HCT116 (cell line): ENCODE measurements around the gene ADH6. TPM values are rescaled to one million over a fixed set of nuclear protein-coding genes. Genes with fewer than 3 reads are reported as not detected.

Source experiments
- ATAC-seq: fragments of 200-7000 bp; cut with Tn5 transposase; 2 replicates; pipeline ENCODE4 v1.9.1; 2020; ENCODE audit warnings: mild to moderate bottlenecking, moderate library complexity
- BruUV-seq: library from RNA; stranded (reverse); fragments of 400-500 nt; replicated peaks from 2 replicates; lab custom pipeline; 2021; lab: Mats Ljungman, UMichigan
- CTCF ChIA-PET: fragments of 300-600 bp; sonication (Branson Sonifier 250); formaldehyde crosslinking; loops from one replicate; lab custom pipeline; 2021; ENCODE audit warnings: antibody characterized with exemption; lab: Charles Lee
- POLR2A ChIA-PET: fragments of 300-600, 350-600 bp; sonication (Branson Sonifier 250); formaldehyde crosslinking; loops from one replicate; lab custom pipeline; 2021; ENCODE audit warnings: antibody characterized with exemption; lab: Charles Lee
- RAD21 ChIA-PET, 2 experiments: fragments of 300-600 bp; sonication (Branson Sonifier 250); formaldehyde crosslinking; loops; one replicate each; lab custom pipeline; 2023; ENCODE audit warnings: low total read pairs in 2 of 2; ENCODE audit not compliant: uncharacterized antibody in 2 of 2, unreplicated experiment in 2 of 2, low non-redundant PET in 1 of 2; lab: Charles Lee
- DNase-seq: peaks from one replicate; pipeline ENCODE4 v3.0.0-alpha.2; 2010; ENCODE audit warnings: low read depth, low spot score
- H2AFZ ChIP-seq: fragments of 200-600 bp; shearing (Covaris generic), sonication (generic); 2 replicates; pipeline ENCODE4 v1.6.1; 2017; ENCODE audit warnings: low read depth, mixed run types, mixed read lengths, antibody characterized with exemption, low read length; ENCODE audit not compliant: poor library complexity, severe bottlenecking
- H3K27ac ChIP-seq: 2 replicates; pipeline ENCODE4 v1.5.1; 2012; ENCODE audit warnings: low read depth, low read length
- H3K27me3 ChIP-seq: fragments of 200-600 bp; sonication (generic); 2 replicates; pipeline ENCODE4 v1.6.1; 2016; ENCODE audit warnings: mixed run types, low read length, mixed read lengths; ENCODE audit not compliant: insufficient read depth
- H3K36me3 ChIP-seq, 2 experiments: fragments of 200-500 bp in 1 of 2; fragments of 200-600 bp in 1 of 2; sonication (Bioruptor generic) in 1 of 2; sonication (generic) in 1 of 2; 2 replicates each; pipeline versions ENCODE4 v1.5.1 to v1.6.1; 2014 to 2016; ENCODE audit warnings: low read length in 2 of 2, inconsistent platforms in 1 of 2, mixed read lengths in 1 of 2, mixed run types in 1 of 2; ENCODE audit not compliant: insufficient read depth in 2 of 2, control insufficient read depth in 1 of 2
- H3K4me1 ChIP-seq, 2 experiments: fragments of 200-600 bp in 1 of 2; sonication (generic) in 1 of 2; 2 replicates each; pipeline versions ENCODE4 v1.5.1 to v1.6.1; 2012 to 2017; ENCODE audit warnings: low read length in 2 of 2, inconsistent platforms in 1 of 2, mild to moderate bottlenecking in 1 of 2, mixed read lengths in 1 of 2, mixed run types in 1 of 2, moderate library complexity in 1 of 2; ENCODE audit not compliant: insufficient read depth in 2 of 2, control insufficient read depth in 1 of 2
- H3K4me2 ChIP-seq: fragments of 200-600 bp; sonication (generic); 2 replicates; pipeline ENCODE4 v1.6.1; 2017; ENCODE audit warnings: mixed run types, low read length, mixed read lengths
- H3K4me3 ChIP-seq, 2 experiments: fragments of 200-600 bp in 1 of 2; sonication (generic) in 1 of 2; replicated peaks in 1 of 2; 2 replicates each; pipeline ENCODE4 v1.5.1; 2011 to 2016; ENCODE audit warnings: low read length in 2 of 2, control low read depth in 1 of 2, low read depth in 1 of 2, mild to moderate bottlenecking in 1 of 2, mixed read lengths in 1 of 2, mixed run types in 1 of 2
- H3K79me2 ChIP-seq: fragments of 200-600 bp; sonication (generic); 2 replicates; pipeline ENCODE4 v1.6.1; 2017; ENCODE audit warnings: mild to moderate bottlenecking, mixed run types, low read length, moderate library complexity, mixed read lengths; ENCODE audit not compliant: insufficient read depth
- H3K9ac ChIP-seq: fragments of 200-600 bp; sonication (generic); 2 replicates; pipeline ENCODE4 v1.6.1; 2016; ENCODE audit warnings: low read length, mixed read lengths
- H3K9me2 ChIP-seq: fragments of 200-600 bp; sonication (generic), shearing (Covaris generic); 2 replicates; pipeline ENCODE4 v1.6.1; 2017; ENCODE audit warnings: mixed run types, mild to moderate bottlenecking, moderate library complexity; ENCODE audit not compliant: insufficient read depth
- H3K9me3 ChIP-seq, 2 experiments: fragments of 200-500 bp in 1 of 2; fragments of 200-600 bp in 1 of 2; sonication (Bioruptor generic) in 1 of 2; sonication (generic) in 1 of 2; 2 replicates each; pipeline ENCODE4 v1.6.1; 2014 to 2017; ENCODE audit warnings: low read length in 2 of 2, mixed read lengths in 2 of 2, inconsistent platforms in 1 of 2, low read depth in 1 of 2, mild to moderate bottlenecking in 1 of 2, mixed run types in 1 of 2, moderate library complexity in 1 of 2; ENCODE audit not compliant: control insufficient read depth in 1 of 2, insufficient read depth in 1 of 2
- H4K20me1 ChIP-seq: fragments of 200-600 bp; sonication (generic), shearing (Covaris generic); 2 replicates; pipeline ENCODE4 v1.6.1; 2017; ENCODE audit warnings: mixed run types, mild to moderate bottlenecking, moderate library complexity; ENCODE audit not compliant: insufficient read depth
- CEBPB ChIP-seq: IDR thresholded peaks from 2 replicates; pipeline ENCODE4 v1.6.1; 2012; ENCODE audit warnings: low read depth
- EZH2 ChIP-seq: fragments of 200-600 bp; sonication (generic); IDR thresholded peaks from 2 replicates; pipeline ENCODE4 v1.6.1; 2017; ENCODE audit warnings: antibody characterized with exemption, mixed run types
- TCF7L2 ChIP-seq: IDR thresholded peaks from 2 replicates; pipeline ENCODE4 v1.7.0; 2011; ENCODE audit warnings: borderline replicate concordance, inconsistent platforms; ENCODE audit not compliant: insufficient read depth, insufficient read length; ENCODE audit errors: extremely low read depth
- intact Hi-C: fragments of 100-400 bp; cut with micrococcal nuclease; formaldehyde crosslinking; loops from 2 replicates; pipeline ENCODE4 v1.10.0; 2022
- total RNA-seq: library from RNA; stranded (reverse); gene quantifications from one replicate; pipeline ENCODE4 v1.2.1, GENCODE V29; 2021; ENCODE audit not compliant: unreplicated experiment
- TF ChIP-seq, protein P1 (sequence below): IDR thresholded peaks from 2 replicates; pipeline ENCODE4 v1.6.1; 2012
- TF ChIP-seq, protein P2 (sequence below): IDR thresholded peaks from 2 replicates; pipeline ENCODE4 v1.6.1; 2011; ENCODE audit warnings: mild to moderate bottlenecking, low read length, moderate library complexity; ENCODE audit not compliant: insufficient replicate concordance; ENCODE audit errors: extremely low read depth
- TF ChIP-seq, protein P3 (sequence below): IDR thresholded peaks from 2 replicates; pipeline ENCODE4 v1.6.1; 2012; ENCODE audit warnings: low read depth

Gene ADH6
- total RNA-seq, 1 experiment from 2014 or later = not detected

DNA sequence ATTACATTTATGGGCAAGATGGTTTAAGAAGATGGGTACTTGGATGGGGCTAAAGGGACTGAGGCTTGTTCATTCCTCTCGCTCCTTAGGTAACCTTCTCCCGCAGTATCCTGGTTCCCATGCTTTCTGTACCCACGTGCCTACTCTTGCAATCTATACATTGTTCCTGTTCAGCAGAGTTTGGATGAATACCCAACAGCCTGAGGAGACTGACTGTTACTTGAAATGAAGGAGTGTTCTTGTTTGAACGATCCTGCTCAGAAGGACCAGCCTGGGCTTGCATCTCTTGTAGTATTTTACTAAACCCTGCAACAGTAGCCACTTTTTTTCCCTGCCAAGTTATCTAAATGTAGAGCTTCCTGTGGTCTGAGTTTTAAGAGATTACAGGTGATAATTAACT, 33.7 kb upstream of the ADH6 start:
- RAD21 ChIA-PET = no interaction called here
- H3K4me3 ChIP-seq = no peak overlapping the region
- no peaks in the 10 kb centered on the region for H3K27me3 ChIP-seq
- H3K27ac ChIP-seq = no peak overlapping the region
- H3K9me2 ChIP-seq = no peaks in the 10 kb centered on the region
- no peak overlapping the region for H2AFZ ChIP-seq
- TF ChIP-seq, protein P1, sequence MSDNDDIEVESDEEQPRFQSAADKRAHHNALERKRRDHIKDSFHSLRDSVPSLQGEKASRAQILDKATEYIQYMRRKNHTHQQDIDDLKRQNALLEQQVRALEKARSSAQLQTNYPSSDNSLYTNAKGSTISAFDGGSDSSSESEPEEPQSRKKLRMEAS = no peak
- TF ChIP-seq CEBPB = no peak
- no peak for TF ChIP-seq EZH2
- TF ChIP-seq, protein P2, sequence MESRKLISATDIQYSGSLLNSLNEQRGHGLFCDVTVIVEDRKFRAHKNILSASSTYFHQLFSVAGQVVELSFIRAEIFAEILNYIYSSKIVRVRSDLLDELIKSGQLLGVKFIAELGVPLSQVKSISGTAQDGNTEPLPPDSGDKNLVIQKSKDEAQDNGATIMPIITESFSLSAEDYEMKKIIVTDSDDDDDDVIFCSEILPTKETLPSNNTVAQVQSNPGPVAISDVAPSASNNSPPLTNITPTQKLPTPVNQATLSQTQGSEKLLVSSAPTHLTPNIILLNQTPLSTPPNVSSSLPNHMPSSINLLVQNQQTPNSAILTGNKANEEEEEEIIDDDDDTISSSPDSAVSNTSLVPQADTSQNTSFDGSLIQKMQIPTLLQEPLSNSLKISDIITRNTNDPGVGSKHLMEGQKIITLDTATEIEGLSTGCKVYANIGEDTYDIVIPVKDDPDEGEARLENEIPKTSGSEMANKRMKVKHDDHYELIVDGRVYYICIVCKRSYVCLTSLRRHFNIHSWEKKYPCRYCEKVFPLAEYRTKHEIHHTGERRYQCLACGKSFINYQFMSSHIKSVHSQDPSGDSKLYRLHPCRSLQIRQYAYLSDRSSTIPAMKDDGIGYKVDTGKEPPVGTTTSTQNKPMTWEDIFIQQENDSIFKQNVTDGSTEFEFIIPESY = no peak
- TF ChIP-seq TCF7L2 = no peak
- TF ChIP-seq, protein P3, sequence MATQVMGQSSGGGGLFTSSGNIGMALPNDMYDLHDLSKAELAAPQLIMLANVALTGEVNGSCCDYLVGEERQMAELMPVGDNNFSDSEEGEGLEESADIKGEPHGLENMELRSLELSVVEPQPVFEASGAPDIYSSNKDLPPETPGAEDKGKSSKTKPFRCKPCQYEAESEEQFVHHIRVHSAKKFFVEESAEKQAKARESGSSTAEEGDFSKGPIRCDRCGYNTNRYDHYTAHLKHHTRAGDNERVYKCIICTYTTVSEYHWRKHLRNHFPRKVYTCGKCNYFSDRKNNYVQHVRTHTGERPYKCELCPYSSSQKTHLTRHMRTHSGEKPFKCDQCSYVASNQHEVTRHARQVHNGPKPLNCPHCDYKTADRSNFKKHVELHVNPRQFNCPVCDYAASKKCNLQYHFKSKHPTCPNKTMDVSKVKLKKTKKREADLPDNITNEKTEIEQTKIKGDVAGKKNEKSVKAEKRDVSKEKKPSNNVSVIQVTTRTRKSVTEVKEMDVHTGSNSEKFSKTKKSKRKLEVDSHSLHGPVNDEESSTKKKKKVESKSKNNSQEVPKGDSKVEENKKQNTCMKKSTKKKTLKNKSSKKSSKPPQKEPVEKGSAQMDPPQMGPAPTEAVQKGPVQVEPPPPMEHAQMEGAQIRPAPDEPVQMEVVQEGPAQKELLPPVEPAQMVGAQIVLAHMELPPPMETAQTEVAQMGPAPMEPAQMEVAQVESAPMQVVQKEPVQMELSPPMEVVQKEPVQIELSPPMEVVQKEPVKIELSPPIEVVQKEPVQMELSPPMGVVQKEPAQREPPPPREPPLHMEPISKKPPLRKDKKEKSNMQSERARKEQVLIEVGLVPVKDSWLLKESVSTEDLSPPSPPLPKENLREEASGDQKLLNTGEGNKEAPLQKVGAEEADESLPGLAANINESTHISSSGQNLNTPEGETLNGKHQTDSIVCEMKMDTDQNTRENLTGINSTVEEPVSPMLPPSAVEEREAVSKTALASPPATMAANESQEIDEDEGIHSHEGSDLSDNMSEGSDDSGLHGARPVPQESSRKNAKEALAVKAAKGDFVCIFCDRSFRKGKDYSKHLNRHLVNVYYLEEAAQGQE = no peak
- TF ChIP-seq, all 23 proteins: peak for 0
- no peaks in the 10 kb centered on the region; the same call in 1 of the 2 replicates for H4K20me1 ChIP-seq
- intact Hi-C loops = no loop called here
- POLR2A ChIA-PET = no interaction called here
- DNase-seq = no peak
- CTCF ChIA-PET = no interaction called here
- H3K9me3 ChIP-seq = no peaks in the 10 kb centered on the region
- H3K4me1 ChIP-seq = no peaks in the 10 kb centered on the region
- no peak for ATAC-seq
- no peak overlapping the region for H3K4me2 ChIP-seq
- no peaks in the 10 kb centered on the region for H3K36me3 ChIP-seq
- H3K9ac ChIP-seq = no peak overlapping the region
- H3K79me2 ChIP-seq = no peaks in the 10 kb centered on the region
- BruUV-seq = no TSS peak
